SK-N-SH (cell line): ENCODE measurements around the gene TENT5A. TPM values are rescaled to one million over a fixed set of nuclear protein-coding genes. Genes with fewer than 3 reads are reported as not detected.

ENCODE experiments used
- CTCF ChIA-PET: fragments of 300-600, 350-600 bp; formaldehyde crosslinking; extraction: SDS; loops from one replicate; lab custom pipeline; 2021; lab: Yijun Ruan, JAX
- POLR2A ChIA-PET: fragments of 350-600 bp; sonication (Branson Sonifier 250); formaldehyde crosslinking; extraction: SDS; loops from one replicate; lab custom pipeline; 2020; ENCODE audit warnings: antibody characterized with exemption, inconsistent platforms; lab: Yijun Ruan, JAX
- DNase-seq: peaks from one replicate; pipeline ENCODE4 v3.0.0; 2012
- H2AFZ ChIP-seq: fragments of 200-600 bp; sonication (generic); 2 replicates; pipeline ENCODE4 v1.8.1; 2016; ENCODE audit warnings: antibody characterized with exemption, mild to moderate bottlenecking, low read depth
- H3F3A ChIP-seq: fragments of 200-600 bp; sonication (generic); replicated peaks from 2 replicates; pipeline ENCODE3; 2016; ENCODE audit warnings: antibody characterized with exemption, mild to moderate bottlenecking; ENCODE audit not compliant: insufficient read depth
- H3K27ac ChIP-seq, 2 experiments: fragments of 200-500 bp in 1 of 2; fragments of 200-600 bp in 1 of 2; sonication (Bioruptor generic) in 1 of 2; sonication (generic), shearing (Covaris generic) in 1 of 2; 2 replicates each; pipeline versions ENCODE4 v1.5.1 to v1.6.1; 2014 to 2016; ENCODE audit warnings: low read depth in 2 of 2, inconsistent platforms in 1 of 2, low read length in 1 of 2, mild to moderate bottlenecking in 1 of 2, mixed read lengths in 1 of 2
- H3K27me3 ChIP-seq: fragments of 200-600 bp; sonication (generic), shearing (Covaris generic); 2 replicates; pipeline ENCODE4 v1.6.1; 2016; ENCODE audit warnings: mixed run types; ENCODE audit not compliant: insufficient read depth
- H3K36me3 ChIP-seq, 2 experiments: fragments of 200-500 bp in 1 of 2; fragments of 200-600 bp in 1 of 2; sonication (Bioruptor generic) in 1 of 2; sonication (generic) in 1 of 2; replicated peaks in 1 of 2; 2 replicates each; pipeline versions ENCODE3 to v1.5.1; 2014 to 2016; ENCODE audit warnings: low read length in 1 of 2, mild to moderate bottlenecking in 1 of 2; ENCODE audit not compliant: insufficient read depth in 2 of 2, control insufficient read depth in 1 of 2
- H3K4me1 ChIP-seq, 2 experiments: fragments of 200-500 bp in 1 of 2; fragments of 200-600 bp in 1 of 2; sonication (Bioruptor generic) in 1 of 2; sonication (generic), shearing (Covaris generic) in 1 of 2; 2 replicates each; pipeline versions ENCODE4 v1.5.1 to v1.6.1; 2014 to 2016; ENCODE audit warnings: low read depth in 1 of 2, low read length in 1 of 2, mixed run types in 1 of 2; ENCODE audit not compliant: insufficient read depth in 2 of 2, control insufficient read depth in 1 of 2
- H3K4me2 ChIP-seq: fragments of 200-600 bp; sonication (generic), shearing (Covaris generic); 2 replicates; pipeline ENCODE4 v1.6.1; 2017; ENCODE audit warnings: mixed run types
- H3K4me3 ChIP-seq, 2 experiments: fragments of 200-500 bp in 1 of 2; fragments of 200-600 bp in 1 of 2; sonication (Bioruptor generic) in 1 of 2; sonication (generic), shearing (Covaris generic) in 1 of 2; 2 replicates each; pipeline versions ENCODE4 v1.5.1 to v1.8.1; 2014 to 2016; ENCODE audit warnings: low read depth in 2 of 2, inconsistent platforms in 1 of 2, low read length in 1 of 2, mild to moderate bottlenecking in 1 of 2, mixed read lengths in 1 of 2, moderate library complexity in 1 of 2
- H3K79me2 ChIP-seq: fragments of 200-600 bp; sonication (generic); 2 replicates; pipeline ENCODE4 v1.8.1; 2017; ENCODE audit warnings: mild to moderate bottlenecking; ENCODE audit not compliant: insufficient read depth
- H3K9ac ChIP-seq: fragments of 200-600 bp; sonication (generic); 2 replicates; pipeline ENCODE4 v1.6.1; 2017; ENCODE audit warnings: mixed run types
- H3K9me2 ChIP-seq: fragments of 200-600 bp; sonication (generic); 2 replicates; pipeline ENCODE4 v1.6.1; 2017; ENCODE audit warnings: mixed run types
- H3K9me3 ChIP-seq: fragments of 200-600 bp; sonication (generic); 2 replicates; pipeline ENCODE4 v1.6.1; 2017; ENCODE audit warnings: mixed run types, mild to moderate bottlenecking, moderate library complexity
- H4K20me1 ChIP-seq: fragments of 200-600 bp; sonication (generic); 2 replicates; pipeline ENCODE4 v1.6.1; 2017; ENCODE audit warnings: mild to moderate bottlenecking, mixed run types; ENCODE audit not compliant: insufficient read depth
- CHD2 ChIP-seq: fragments of 150-350 bp; IDR thresholded peaks from 2 replicates; pipeline ENCODE4 v1.6.1; 2018; ENCODE audit warnings: low read length; ENCODE audit not compliant: partially characterized antibody
- GABPA ChIP-seq: IDR thresholded peaks from 2 replicates; pipeline ENCODE4 v1.4.0; 2012; ENCODE audit warnings: low read depth, mild to moderate bottlenecking
- GATA2 ChIP-seq: sonication (generic); formaldehyde crosslinking; IDR thresholded peaks from 2 replicates; pipeline ENCODE4 v1.5.0; 2020; ENCODE audit warnings: mild to moderate bottlenecking, missing genetic modification reagents
- JUND ChIP-seq: IDR thresholded peaks from 2 replicates; pipeline ENCODE4 v1.4.0; 2012
- MEF2A ChIP-seq: IDR thresholded peaks from 2 replicates; pipeline ENCODE4 v1.4.0; 2012; ENCODE audit warnings: low read depth, borderline replicate concordance
- NFIC ChIP-seq: IDR thresholded peaks from 2 replicates; pipeline ENCODE4 v1.4.0; 2012; ENCODE audit warnings: borderline replicate concordance
- POLR2AphosphoS5 ChIP-seq: IDR thresholded peaks from 2 replicates; pipeline ENCODE4 v1.6.1; 2012; ENCODE audit warnings: low read depth, low read length
- RXRA ChIP-seq: IDR thresholded peaks from 2 replicates; pipeline ENCODE4 v1.4.0; 2012; ENCODE audit warnings: low read depth, mild to moderate bottlenecking, borderline replicate concordance
- TCF12 ChIP-seq: IDR thresholded peaks from 2 replicates; pipeline ENCODE4 v1.4.0; 2012
- TEAD4 ChIP-seq: IDR thresholded peaks from 2 replicates; pipeline ENCODE4 v1.4.0; 2012; ENCODE audit warnings: mild to moderate bottlenecking, borderline replicate concordance; ENCODE audit not compliant: insufficient read depth
- YY1 ChIP-seq: IDR thresholded peaks from 2 replicates; pipeline ENCODE4 v1.4.0; 2012; ENCODE audit warnings: low read depth, mild to moderate bottlenecking
- WGBS: methylation state at CpG from one replicate; pipeline ENCODE4 v1.1.6; 2017; ENCODE audit warnings: low lambda C conversion rate; 5-methylcytosine and 5-hydroxymethylcytosine counted together
- polyA plus RNA-seq, 3 experiments: library from polyadenylated mRNA; depleted of rRNA; stranded (reverse); fragments of >200 nt; gene quantifications; 2 replicates each; pipeline ENCODE4 v1.2.3, GENCODE V29; 2012
- TF ChIP-seq, protein P1 (sequence below): IDR thresholded peaks from 2 replicates; pipeline ENCODE4 v1.4.0; 2012; ENCODE audit warnings: low read depth, borderline replicate concordance
- TF ChIP-seq, protein P2 (sequence below): fragments of 150-350 bp; IDR thresholded peaks from 2 replicates; pipeline ENCODE4 v1.6.1; 2017; ENCODE audit warnings: antibody characterized with exemption, low read length, low read depth, borderline replicate concordance

Gene TENT5A
- polyA plus RNA-seq, 1 of the 3 experiments (the other 2 are of a cell fraction): 4.9 TPM

DNA sequence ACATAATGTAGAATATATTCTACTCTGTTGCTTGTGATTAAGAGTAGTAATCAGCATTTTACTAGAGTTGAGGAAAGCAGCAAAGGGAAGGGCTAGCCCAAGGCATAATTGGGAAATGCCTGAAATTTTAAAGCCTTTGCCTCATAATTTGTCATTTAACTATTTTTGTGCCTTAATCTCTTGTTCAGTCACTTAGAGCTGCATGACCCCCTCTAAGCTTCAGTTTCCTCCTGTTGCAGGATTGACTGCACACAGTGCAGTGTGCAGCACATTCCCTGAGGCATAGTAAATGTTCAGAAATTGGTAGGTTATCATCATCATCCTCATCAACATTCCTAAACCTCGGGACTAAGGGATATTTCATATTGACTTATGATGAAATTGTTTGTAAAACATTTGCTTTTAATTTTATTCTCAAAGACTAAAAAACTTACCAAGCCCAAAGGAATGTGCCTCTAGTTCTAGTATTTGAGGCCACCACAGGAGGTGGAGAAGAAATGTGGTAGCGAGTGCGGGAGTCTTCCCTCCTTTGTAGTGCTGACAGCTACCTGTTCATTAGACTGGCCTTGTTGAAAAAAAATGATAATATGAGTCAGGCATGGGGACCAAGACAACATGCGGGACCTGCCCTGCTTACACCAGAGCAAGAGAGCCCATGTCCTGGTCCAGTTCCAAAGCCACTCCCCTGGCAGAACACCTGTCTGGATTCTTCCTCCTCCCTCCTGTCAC is 14.8 kb upstream of the TENT5A start:
- H3K9me2 ChIP-seq: no peaks in the 10 kb centered on the region
- TF ChIP-seq GATA2: no peak
- peak; percentile 65 for TF ChIP-seq TCF12
- peak; percentile 2 for TF ChIP-seq JUND
- ChIA-PET CTCF (interaction anchor here (1.1 kb wide), 1 partner anchor 14 kb away, joined by 5 read pairs; no protein-coding TSS in a partner anchor), POLR2A (no interaction called here)
- 63% methylated on average over 4 of the region's 4 CpGs for WGBS
- no peaks in the 10 kb centered on the region for H3K36me3 ChIP-seq
- no peak for DNase-seq
- H3K79me2 ChIP-seq: no peaks in the 10 kb centered on the region
- H3K4me2 ChIP-seq: peak overlapping the region; percentile 24
- no peaks in the 10 kb centered on the region for H4K20me1 ChIP-seq
- H3K4me1 ChIP-seq: peaks cover 19 to 27% of the 10 kb centered on the region in 2 experiments
- H3F3A ChIP-seq: peaks cover 11% of the 10 kb centered on the region
- H2AFZ ChIP-seq: no peak overlapping the region
- H3K9ac ChIP-seq: no peak overlapping the region
- H3K27me3 ChIP-seq: no peaks in the 10 kb centered on the region
- peak overlapping the region; percentile 39 to 70; a peak in 3 of 4 replicates for H3K27ac ChIP-seq
- H3K4me3 ChIP-seq: no peak overlapping the region
- no peaks in the 10 kb centered on the region for H3K9me3 ChIP-seq

DNA sequence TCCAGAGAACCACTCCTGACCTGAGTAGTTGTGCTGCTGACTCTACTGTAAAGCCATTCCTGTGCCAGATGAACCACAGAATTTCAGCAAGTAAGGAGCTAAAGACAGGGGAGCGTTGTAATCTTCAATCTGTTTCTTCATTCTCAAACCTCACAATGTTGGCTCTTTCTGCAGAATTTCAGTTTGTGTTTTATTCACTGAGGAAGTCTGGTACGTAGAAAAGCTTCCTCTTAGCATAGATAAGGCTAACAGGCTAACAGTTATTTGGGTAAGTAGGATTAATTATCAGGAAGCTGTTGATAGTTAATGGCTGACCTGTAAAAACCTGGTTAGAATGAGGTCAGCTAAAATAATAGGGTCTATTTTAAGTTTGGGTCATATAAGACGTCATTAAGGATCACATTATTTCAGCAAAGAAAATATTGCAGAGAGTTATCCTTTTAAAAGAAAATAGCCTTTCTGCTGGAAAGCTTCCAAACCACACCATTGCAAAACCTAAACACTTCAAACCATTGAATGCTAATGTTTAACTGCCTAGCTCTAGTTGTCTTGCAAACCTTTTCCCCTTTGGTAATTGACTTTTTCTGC is 14.1 kb upstream of the TENT5A start:
- Histone ChIP-seq H3K27me3 (no peaks in the 10 kb centered on the region), H3K4me3 (no peak overlapping the region), H3K36me3 (no peaks in the 10 kb centered on the region), H3K9me3 (no peaks in the 10 kb centered on the region), H3K79me2 (no peaks in the 10 kb centered on the region), H3K9ac (no peak overlapping the region), H4K20me1 (no peaks in the 10 kb centered on the region), H3K9me2 (no peaks in the 10 kb centered on the region), H3K4me1 (peaks cover 23 to 34% of the 10 kb centered on the region in 2 experiments), H3K27ac (peak overlapping the region; percentile 43 to 70; a peak in 3 of 4 replicates), H3F3A (peaks cover 11% of the 10 kb centered on the region)
- DNase-seq: no peak
- POLR2A ChIA-PET: no interaction called here
- CTCF ChIA-PET: interaction anchor here (1.0 to 1.1 kb wide), 2 partner anchors 13 to 414 kb away, joined by 3 to 5 read pairs; no protein-coding TSS in a partner anchor
- WGBS: 53% methylated on average over 3 of the region's 3 CpGs
- TF ChIP-seq MEF2A (no peak), POLR2AphosphoS5 (no peak), NFIC (peak; percentile 67), GABPA (no peak), YY1 (no peak), GATA2 (no peak), TEAD4 (no peak), TCF12 (peak; percentile 23; the same call in 1 of the 2 replicates), CHD2 (no peak), RXRA (0 out of 2 replicates have a peak, but pooled peaks have one; percentile 19)
- TF ChIP-seq, protein P1, sequence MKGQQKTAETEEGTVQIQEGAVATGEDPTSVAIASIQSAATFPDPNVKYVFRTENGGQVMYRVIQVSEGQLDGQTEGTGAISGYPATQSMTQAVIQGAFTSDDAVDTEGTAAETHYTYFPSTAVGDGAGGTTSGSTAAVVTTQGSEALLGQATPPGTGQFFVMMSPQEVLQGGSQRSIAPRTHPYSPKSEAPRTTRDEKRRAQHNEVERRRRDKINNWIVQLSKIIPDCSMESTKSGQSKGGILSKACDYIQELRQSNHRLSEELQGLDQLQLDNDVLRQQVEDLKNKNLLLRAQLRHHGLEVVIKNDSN: no peak
- TF ChIP-seq, protein P2, sequence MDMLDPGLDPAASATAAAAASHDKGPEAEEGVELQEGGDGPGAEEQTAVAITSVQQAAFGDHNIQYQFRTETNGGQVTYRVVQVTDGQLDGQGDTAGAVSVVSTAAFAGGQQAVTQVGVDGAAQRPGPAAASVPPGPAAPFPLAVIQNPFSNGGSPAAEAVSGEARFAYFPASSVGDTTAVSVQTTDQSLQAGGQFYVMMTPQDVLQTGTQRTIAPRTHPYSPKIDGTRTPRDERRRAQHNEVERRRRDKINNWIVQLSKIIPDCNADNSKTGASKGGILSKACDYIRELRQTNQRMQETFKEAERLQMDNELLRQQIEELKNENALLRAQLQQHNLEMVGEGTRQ: no peak
- TF ChIP-seq, all 33 proteins: peak for 3
- Histone ChIP-seq H2AFZ (no peak overlapping the region; the same call in 1 of the 2 replicates), H3K4me2 (peak overlapping the region; percentile 24; the same call in 1 of the 2 replicates)
